CD4-positive, alpha-beta T cell treated with Interleukin-10 for 1 hour (primary cell): ENCODE measurements around the gene TUBB3.
A peak's percentile ranks its signal among the peaks of the same experiment; 100 is the strongest.
"Not testable (repeated sequence)": the region's sequence is repeated elsewhere in the genome, so short reads cannot be mapped to it uniquely, and the experiment has no call there.

Experiments
- DNase-seq: peaks from one replicate; pipeline ENCODE4 v3.0.0-alpha.2; 2020

The TUBB3 gene

DNA sequence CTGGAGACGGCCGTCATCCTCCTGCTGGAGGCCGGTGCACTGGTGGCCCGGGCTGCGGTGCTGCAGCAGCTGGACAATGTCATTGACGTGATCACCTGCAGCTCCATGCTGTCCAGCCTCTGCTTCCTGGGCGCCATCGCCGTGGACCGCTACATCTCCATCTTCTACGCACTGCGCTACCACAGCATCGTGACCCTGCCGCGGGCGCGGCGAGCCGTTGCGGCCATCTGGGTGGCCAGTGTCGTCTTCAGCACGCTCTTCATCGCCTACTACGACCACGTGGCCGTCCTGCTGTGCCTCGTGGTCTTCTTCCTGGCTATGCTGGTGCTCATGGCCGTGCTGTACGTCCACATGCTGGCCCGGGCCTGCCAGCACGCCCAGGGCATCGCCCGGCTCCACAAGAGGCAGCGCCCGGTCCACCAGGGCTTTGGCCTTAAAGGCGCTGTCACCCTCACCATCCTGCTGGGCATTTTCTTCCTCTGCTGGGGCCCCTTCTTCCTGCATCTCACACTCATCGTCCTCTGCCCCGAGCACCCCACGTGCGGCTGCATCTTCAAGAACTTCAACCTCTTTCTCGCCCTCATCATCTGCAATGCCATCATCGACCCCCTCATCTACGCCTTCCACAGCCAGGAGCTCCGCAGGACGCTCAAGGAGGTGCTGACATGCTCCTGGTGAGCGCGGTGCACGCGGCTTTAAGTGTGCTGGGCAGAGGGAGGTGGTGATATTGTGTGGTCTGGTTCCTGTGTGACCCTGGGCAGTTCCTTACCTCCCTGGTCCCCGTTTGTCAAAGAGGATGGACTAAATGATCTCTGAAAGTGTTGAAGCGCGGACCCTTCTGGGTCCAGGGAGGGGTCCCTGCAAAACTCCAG is 3.4 kb upstream of the TUBB3 start:
- DNase-seq, result no peak

DNA sequence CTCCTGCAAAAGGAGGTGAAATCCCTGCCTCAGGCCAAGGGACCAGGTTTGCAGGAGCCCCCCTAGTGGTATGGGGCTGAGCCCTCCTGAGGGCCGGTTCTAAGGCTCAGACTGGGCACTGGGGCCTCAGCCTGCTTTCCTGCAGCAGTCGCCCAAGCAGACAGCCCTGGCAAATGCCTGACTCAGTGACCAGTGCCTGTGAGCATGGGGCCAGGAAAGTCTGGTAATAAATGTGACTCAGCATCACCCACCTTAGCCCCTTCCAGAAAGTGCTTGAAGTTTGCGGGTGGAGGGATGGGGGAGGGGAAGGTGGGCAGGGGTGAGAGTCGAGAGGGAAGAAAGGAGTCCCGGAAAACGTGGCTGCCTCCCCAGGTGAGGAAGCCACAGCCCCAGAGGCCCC is 2.4 kb upstream of the TUBB3 start:
- DNase-seq, result no peak

DNA sequence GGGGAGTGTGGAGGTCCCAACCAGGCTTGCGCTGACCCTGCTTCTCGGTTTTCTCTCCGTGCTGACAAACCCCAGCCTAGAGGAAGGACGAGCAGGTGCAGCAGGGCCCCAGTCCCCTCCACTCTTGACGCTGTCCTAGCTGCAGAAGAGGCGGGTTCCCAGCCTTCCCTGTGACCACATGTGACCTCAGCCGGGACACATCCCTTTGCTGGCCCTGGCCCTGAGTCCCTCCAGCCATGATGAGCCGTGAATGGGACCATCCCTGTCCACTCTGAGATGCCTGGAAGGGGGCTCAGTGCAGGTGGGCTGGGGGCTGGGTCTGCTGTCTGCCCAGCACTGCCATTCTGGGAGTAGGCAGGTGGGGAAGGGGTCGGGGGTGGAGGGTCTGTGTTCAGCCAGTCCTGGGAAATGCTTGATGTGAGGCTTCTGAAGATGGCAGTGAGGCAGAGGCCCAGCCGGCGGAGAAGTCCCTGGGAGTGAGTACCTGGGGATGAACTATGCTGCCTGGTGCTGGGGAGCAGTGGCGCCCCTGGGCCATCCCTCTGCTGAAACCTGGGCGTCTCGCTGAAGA is 1.9 kb upstream of the TUBB3 start:
- DNase-seq, result no peak

DNA sequence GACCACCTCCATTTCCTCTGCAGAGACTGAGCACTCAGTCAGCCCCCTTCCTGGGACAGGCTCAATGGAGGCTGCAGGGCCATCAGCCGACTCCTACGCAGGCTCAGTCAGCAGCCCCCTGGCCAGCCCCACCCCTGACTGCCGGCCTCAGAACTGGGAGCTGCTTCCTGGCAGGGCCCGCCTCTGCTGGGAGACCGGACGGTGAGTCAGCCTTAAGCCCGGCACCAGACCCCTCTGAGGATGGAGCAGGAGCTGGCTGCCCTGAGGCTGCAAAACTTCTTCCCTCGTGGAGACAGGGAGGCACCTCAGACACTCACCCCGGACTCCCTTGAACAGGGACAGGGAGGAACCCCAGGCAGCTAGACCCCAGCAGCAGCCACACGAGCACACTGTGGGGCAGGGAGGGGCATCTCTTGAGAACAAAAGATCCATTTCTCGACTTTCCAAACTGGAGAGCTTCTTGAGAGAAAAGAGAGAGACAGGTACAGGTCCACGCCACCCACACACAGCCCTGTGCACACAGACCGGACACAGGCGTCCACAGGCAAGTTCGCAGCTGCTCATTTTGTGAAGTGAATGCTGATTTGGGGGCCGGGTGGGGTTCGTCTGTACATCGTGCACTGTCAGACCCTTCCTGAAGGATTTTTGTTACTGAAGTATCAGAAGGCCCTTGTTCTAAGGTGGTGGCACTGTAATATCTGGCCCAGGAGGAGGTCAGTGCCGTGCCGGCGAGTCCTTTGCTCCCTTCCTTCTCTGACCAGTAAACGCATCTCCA is 1.3 kb upstream of the TUBB3 start:
- DNase-seq, result no peak

DNA sequence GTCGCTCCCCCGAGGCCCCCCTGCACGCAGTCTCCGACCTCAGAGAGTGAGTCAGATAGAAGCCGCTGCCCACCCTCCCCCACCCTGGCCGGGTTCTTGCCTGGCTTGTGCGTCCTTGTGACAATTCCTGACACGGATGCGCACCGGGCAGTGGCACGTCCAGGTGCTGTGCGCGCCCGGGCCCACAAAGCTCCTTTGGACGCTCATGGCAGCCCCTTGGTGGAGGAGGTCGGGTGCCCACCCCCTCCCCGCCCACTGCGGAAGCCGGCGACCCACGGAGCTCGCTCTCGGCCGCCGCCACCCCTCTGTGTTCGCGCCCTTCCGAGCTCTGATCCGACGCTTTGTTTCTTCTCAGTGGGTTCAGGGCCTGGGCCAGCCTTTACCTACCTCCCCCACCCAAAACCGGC is 662 bp upstream of the TUBB3 start:
- no peak for DNase-seq

DNA sequence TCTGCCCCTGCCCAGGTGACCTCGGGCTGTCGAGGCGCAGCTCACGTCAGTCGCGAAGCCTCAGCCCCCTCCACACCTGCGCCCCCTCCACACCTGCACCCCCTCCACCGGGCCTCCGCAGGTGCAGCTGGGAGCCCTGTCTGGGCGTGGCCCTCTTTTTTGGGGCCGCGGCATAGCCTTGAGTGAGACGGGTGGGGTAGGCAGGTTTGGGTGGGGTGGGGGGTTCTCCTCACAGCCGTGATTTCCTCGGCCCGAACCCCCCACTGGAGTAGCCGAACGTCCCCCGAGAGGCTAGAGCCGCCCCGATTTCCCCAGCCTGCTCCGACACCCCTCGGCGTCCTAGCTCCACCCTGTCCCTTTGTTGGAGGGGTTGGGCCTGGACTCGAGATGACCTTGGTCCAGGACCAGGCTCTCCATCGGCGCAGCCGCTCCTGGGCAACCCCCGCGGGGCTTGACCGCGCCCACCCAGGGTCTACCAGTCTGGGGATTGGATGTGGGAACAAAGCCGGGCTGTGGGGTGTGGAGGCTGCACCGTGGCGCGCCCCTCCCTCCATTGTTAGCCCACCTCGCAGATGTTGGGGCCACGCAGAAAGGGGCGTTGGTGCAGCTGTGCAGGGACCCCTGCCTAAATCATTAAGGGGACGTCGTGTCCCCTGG is 626 bp downstream of the TUBB3 start:
- no peak for DNase-seq

DNA sequence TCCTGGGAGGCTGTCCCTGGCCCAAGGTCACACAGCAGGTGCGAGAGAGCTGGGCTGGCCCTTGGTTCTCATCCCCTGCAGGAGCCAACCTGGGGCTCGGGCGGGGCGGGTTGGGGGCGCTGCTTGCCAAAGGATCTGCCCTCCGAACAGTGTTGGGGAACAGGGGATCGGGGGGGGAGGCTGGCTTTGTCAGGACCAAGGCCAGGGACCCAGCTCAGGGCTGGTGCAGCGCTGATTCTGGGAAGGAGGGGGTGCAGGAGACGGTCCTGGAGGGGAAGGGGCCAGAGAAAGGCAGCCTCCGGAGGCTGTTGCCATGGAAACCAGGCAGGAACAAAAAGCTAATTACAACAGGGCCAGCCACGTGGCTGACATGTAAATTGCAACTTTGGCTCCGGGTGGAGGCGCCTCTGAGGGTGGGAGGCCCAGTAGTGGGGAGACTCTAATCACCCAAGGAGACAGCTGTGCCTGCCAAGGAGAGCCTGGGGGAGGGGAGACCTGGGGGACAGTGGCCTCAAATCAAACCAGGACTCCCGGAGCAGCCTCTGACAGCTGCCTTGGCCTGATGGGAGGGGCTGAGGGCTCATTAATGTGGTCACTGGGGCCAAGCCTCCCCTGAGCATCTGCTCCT is 1.3 kb downstream of the TUBB3 start:
- DNase-seq, result peak; percentile 41

DNA sequence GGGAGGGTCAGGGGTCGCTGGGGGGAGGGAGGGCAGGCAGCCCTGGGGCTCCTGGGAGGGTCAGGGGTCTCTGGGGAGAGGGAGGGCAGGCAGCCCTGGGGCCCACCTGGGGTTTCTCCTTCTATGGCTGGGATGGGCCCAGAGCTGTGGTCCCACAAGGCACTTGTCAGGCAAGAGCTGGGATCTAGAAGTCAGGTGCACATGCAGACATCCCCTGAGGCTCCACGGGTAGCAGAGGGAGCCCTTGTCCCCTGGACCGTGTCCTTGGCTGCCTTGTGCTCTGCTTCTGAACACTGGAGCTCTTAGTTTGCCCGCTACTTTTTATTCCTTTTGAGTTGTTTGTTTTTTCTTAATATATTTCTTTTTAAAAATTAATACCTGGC is 1.8 kb downstream of the TUBB3 start:
- DNase-seq, result no peak

DNA sequence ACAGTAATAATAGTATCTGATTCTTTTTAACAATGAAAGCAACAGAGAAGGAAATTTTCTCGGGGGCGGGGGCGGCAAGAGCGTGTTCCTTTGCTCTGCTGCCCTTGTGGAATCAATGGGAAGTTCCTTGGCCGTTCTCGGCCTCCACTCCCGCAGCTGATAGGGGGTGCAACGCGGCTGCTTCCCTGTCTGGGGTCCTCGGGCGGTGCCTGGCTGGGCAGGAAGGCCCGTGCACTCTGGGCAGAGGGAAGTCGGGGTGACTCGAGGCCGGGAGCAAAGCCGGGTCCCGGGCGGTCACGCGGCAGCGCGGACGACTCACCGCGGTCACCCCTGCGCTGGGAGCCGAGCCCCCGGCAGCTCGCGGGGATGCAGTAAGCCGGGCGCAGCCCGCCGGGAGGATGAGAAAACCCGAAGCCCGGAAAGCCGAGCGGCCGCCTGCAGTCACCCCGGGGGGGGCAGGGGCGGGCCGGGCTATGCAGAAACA is 2.5 kb downstream of the TUBB3 start:
- no peak for DNase-seq

DNA sequence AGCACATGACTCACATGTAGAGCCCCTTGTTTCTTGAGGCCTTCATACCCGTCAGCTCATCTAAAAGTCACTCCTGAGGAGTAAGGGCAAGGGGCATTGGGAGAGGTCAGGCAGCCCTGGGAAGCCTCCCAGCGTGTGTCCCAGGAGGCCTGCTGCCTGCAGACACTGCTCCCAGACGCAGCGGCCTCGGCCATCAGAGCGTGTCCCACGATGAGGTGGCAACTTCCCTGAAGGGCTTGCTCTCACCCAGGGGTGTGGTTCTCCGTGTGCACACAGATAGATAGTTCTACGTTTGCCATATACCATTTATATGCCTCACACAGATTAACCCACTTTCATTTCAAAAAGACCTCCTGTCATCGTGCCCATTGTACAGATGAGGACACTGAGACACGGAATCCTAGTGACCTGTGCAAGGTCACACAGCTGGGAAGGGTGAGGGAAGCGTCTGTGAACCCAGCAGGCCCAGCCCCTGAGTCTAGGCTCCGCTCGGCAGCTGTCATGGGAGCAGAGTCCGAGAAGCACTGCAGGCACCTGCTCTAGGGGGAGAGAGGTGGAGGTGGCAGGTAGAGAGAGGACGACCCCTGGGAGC is 8.3 kb downstream of the TUBB3 start:
- DNase-seq, result no peak

DNA sequence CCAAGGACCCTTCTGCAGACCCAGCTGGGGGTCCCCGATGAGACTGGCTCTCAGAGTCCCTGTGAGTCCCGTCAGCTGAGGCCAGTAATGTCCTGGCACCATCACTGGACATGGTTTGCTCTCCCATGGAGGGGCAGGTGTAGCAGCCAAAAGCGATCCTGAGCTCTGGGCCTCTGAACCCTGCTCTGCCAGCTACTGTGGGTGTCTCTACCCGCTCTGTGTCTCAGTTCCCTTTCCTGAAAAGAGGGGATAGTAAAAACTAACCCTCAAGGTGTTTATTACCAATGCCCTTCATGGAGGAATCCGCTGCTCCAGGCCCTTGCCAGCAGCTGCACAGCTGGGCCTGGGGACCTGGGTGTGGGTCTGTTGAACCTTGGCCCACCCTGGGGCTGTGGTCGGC is 8.8 kb downstream of the TUBB3 start:
- DNase-seq, result no peak

DNA sequence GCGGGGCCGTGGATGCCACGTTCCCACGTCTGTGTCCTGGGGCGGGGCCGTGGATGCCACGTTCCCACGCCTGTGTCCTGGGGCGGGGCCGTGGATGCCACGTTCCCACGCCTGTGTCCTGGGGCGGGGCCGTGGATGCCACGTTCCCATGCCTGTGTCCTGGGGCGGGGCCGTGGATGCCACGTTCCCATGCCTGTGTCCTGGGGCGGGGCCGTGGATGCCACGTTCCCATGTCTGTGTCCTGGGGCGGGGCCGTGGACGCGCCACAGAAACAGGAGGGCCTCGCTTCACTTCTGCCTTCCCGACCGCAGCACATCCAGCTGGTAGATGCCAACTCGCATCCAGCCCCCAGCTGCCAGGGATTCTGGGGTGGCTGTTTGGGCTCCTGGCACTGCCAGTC is 10.9 kb downstream of the TUBB3 start:
- DNase-seq, result not testable (repeated sequence)

DNA sequence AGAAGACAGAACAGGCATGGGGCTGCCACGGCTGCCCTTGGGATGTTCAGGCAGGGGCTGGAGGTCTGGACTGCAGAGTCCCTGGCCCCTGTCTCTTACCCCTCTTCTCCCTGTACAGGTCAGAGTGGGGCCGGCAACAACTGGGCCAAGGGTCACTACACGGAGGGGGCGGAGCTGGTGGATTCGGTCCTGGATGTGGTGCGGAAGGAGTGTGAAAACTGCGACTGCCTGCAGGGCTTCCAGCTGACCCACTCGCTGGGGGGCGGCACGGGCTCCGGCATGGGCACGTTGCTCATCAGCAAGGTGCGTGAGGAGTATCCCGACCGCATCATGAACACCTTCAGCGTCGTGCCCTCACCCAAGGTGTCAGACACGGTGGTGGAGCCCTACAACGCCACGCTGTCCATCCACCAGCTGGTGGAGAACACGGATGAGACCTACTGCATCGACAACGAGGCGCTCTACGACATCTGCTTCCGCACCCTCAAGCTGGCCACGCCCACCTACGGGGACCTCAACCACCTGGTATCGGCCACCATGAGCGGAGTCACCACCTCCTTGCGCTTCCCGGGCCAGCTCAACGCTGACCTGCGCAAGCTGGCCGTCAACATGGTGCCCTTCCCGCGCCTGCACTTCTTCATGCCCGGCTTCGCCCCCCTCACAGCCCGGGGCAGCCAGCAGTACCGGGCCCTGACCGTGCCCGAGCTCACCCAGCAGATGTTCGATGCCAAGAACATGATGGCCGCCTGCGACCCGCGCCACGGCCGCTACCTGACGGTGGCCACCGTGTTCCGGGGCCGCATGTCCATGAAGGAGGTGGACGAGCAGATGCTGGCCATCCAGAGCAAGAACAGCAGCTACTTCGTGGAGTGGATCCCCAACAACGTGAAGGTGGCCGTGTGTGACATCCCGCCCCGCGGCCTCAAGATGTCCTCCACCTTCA is 11.7 kb downstream of the TUBB3 start:
- DNase-seq, result no peak

DNA sequence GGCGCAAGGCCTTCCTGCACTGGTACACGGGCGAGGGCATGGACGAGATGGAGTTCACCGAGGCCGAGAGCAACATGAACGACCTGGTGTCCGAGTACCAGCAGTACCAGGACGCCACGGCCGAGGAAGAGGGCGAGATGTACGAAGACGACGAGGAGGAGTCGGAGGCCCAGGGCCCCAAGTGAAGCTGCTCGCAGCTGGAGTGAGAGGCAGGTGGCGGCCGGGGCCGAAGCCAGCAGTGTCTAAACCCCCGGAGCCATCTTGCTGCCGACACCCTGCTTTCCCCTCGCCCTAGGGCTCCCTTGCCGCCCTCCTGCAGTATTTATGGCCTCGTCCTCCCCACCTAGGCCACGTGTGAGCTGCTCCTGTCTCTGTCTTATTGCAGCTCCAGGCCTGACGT is 12.5 kb downstream of the TUBB3 start:
- DNase-seq, result not testable (repeated sequence)

DNA sequence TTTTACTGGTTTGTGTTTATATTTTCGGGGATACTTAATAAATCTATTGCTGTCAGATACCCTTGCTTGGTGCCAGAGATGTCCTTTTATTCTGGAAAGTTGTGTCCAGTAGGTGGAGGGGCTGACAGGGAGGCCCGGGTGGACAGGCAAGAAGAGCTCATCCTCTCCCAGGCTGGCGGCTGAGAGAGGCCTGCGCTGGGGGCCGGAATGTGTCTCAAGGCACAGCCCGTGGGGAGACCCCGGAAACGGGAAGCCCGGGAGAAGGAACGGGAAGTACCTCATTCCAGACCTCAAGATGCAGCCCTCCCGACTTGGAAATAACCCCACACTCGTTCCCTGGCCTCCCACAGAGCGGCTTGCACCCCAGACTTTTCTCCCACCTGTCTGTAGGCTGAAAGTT is 12.9 kb downstream of the TUBB3 start:
- DNase-seq, result no peak

DNA sequence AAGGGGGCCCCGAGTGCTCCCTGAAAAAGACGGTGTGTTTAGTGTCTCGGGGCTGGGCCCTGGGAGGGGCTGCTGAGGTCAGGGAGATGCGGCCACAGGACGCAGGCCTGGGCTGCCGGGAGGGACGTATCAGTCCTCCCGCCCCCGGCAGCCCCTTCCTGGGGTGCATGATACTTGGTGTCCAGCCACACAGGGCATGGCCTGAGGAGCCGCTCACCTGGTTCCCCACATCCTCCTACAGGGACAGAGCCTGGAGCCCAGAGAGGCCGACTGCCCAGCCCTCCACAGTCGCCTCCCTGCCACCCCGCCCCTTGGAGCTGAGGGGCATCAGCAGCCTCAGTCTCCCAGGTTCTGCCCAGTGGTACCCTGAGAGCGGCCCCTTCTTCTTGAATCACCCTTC is 13.4 kb downstream of the TUBB3 start:
- no peak for DNase-seq

DNA sequence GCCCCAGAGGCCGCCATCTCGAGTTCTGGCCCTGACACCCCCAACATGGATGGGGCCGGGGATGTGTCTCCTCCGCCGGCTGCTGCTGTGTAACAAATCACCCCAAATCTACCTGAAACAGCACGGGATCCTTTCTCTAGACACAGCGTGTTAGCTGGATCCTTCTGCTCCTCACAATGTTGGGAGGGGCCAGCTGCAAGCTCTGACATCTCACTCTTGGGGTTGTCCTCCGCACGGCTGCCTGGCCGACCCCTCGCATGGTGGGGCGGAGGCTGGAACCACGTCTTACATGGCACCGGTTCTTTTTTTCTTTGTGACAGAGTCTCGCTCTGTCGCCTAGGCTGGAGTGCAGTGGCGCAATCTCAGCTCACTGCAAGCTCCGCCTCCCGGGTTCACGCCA is 13.8 kb downstream of the TUBB3 start:
- DNase-seq, result no peak

DNA sequence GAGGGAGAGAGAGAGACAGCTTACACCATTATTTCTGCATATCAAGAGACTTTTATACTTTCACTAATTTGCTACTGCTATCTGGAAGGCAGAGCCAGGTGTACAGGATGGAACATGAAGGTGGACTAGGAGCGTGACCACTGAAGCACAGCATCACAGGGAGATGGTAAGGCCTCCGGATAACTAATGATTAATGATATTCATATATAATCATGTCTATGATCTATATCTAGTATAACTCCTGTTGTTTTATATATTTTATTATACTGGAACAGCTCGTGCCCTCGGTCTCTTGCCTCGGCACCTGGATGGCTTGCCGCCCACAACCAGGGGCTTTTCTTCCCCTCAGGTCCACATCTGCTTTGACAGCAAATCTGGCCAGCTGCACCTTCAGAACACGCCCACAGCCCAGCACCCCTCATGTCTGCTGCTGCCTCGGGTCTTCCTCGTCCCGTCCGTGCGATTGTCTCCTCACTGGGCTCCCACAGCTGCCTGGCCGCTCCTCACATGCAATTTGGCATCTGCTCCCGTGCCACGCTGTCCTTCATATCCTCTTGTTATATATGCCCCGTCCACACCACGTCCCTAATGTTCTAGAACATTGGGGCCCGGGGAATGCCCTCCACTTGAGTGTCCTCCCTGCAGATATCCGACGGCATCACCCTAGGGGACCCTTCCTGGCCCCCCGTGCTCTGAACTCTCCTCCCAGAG is 15.2 kb downstream of the TUBB3 start:
- no peak for DNase-seq

DNA sequence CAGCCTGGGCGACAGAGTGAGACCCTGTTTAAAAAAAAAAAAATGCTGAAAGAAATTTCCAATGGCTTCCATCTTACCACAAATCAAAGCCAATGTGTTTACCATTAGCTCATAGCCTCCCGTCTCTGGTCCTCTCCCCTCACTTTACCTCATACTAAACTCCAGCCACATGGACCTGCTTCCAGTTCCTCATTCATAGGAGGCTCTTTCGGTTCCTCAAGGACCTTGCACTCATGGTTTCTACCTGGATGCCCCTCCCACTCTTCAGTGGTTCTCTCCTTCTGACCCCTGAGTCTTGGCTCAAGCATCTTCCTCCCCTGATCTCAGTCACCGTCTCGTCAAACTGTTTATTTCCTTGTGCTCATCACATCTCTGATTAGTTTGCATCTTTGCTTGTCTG is 21.6 kb downstream of the TUBB3 start:
- no peak for DNase-seq

DNA sequence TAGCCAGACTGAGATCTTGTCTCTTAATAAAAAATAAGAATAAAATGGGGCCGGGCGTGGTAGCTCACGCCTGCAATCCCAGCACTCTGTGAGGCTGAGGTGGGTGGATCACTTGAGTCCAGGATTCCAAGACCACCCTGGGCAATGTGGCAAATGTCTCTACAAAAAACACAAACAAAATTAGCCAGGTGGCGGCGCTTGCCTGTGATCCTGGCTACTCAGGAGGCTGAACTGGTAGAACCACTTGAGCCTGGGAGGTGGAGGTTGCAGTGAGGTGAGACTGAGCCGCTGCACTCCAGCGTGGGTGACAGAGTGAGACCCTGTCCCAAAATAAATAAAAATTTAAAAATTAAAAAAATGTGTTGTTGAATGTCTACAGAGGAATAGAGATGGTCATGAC is 22.5 kb downstream of the TUBB3 start:
- DNase-seq, result no peak

DNA sequence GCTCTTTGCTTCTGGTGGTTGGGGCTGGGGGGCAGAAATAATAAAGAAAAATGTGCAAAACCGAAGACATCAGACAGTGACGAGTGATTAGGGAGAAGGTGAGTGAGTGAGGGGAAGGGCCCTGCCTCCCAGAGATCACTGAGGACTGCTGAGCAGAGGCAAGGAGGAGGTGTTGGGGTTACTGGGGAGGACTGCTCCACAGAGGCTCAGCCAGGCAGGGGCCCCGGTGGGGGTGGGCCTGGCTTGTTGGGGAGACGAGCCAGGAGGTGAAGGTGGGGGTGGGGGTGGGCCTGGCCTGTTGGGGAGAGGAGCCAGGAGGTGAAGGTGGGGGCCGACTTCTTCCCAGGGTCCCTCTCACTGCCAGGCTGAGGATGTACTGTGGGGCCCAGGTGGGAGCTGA is 23.4 kb downstream of the TUBB3 start:
- no peak for DNase-seq
